Activated CD8-positive, alpha-beta T cell treated with anti-CD3 and anti-CD28 coated beads for 36 hours (primary cell): ENCODE data around the gene CMIP. TPM values are rescaled to one million over a fixed set of nuclear protein-coding genes. Genes with fewer than 3 reads are reported as not detected.

Experiments used
- ATAC-seq: fragments of 200-7000 bp; cut with Tn5 transposase; one replicate; pipeline ENCODE4 v1.10.0; 2021; ENCODE audit warnings: mild to moderate bottlenecking, moderate library complexity
- CTCF ChIA-PET: fragments of 350-600 bp; sonication (Branson Sonifier 250); formaldehyde crosslinking; loops from one replicate; lab custom pipeline; 2021; ENCODE audit warnings: antibody characterized with exemption; lab: Charles Lee
- POLR2A ChIA-PET: fragments of 350-600 bp; sonication (Branson Sonifier 250); formaldehyde crosslinking; loops from one replicate; lab custom pipeline; 2021; ENCODE audit warnings: antibody characterized with exemption; lab: Charles Lee
- DNase-seq: peaks from one replicate; pipeline ENCODE4 v3.0.0-alpha.2; 2020
- H3K27ac Mint-ChIP-seq: one replicate; pipeline ENCODE4 v1.8.0; 2021; ENCODE audit warnings: mild to moderate bottlenecking, mixed read lengths
- H3K27me3 Mint-ChIP-seq: one replicate; pipeline ENCODE4 v1.8.0; 2021; ENCODE audit warnings: mixed read lengths
- H3K36me3 Mint-ChIP-seq: one replicate; pipeline ENCODE4 v1.8.0; 2021; ENCODE audit warnings: low read depth, mixed read lengths
- H3K4me1 Mint-ChIP-seq: one replicate; pipeline ENCODE4 v1.8.0; 2021; ENCODE audit warnings: low read depth, mixed read lengths
- H3K4me3 Mint-ChIP-seq: one replicate; pipeline ENCODE4 v1.8.0; 2021; ENCODE audit warnings: mild to moderate bottlenecking, moderate library complexity, mixed read lengths
- H3K9me3 Mint-ChIP-seq: one replicate; pipeline ENCODE4 v1.8.0; 2021; ENCODE audit warnings: mixed read lengths
- CTCF ChIP-seq: fragments of 200-600 bp; IDR thresholded peaks from one replicate; pipeline ENCODE4 v1.8.0; 2022; ENCODE audit warnings: antibody characterized with exemption, mild to moderate bottlenecking
- intact Hi-C: fragments of 100-400 bp; cut with micrococcal nuclease; formaldehyde crosslinking; loops from one replicate; pipeline ENCODE4 v1.10.0; 2022
- total RNA-seq, 2 experiments: library from RNA; stranded (reverse); gene quantifications; one replicate each; pipeline ENCODE4 v1.2.3, GENCODE V29; 2021

The CMIP gene
- total RNA-seq, 2 experiments from 2014 or later, result 37.6 to 38.5 TPM

GRCh38 chr16:81637336-81638235, 193.0 kb downstream of the CMIP start:
- H3K36me3 Mint-ChIP-seq, result peaks cover 5% of the 10 kb centered on the region
- no peak overlapping the region for H3K4me3 Mint-ChIP-seq
- TF ChIP-seq CTCF, result no peak
- H3K9me3 Mint-ChIP-seq, result no peaks in the 10 kb centered on the region
- ChIA-PET POLR2A (interaction anchor here (0.6 kb wide), 1 partner anchor 663 kb away, joined by 3 read pairs; no protein-coding TSS in a partner anchor), CTCF (interaction anchor here (0.9 to 3.2 kb wide), 3 partner anchors 59 to 273 kb away, joined by 3 to 11 read pairs (median 4); no protein-coding TSS in a partner anchor)
- DNase-seq (no peak), ATAC-seq (no peak)
- H3K27me3 Mint-ChIP-seq, result no peaks in the 10 kb centered on the region
- intact Hi-C loops, result no loop called here
- H3K4me1 Mint-ChIP-seq, result peaks cover 36% of the 10 kb centered on the region
- H3K27ac Mint-ChIP-seq, result no peak overlapping the region

- no peak for TF ChIP-seq CTCF
- H3K36me3 Mint-ChIP-seq, result peaks cover 5% of the 10 kb centered on the region
- no peak overlapping the region for H3K27ac Mint-ChIP-seq
- ATAC-seq (no peak), DNase-seq (no peak)
- no peaks in the 10 kb centered on the region for H3K27me3 Mint-ChIP-seq
- H3K9me3 Mint-ChIP-seq, result no peaks in the 10 kb centered on the region
- ChIA-PET CTCF (interaction anchor here (0.9 kb wide), 1 partner anchor 87 kb away, joined by 3 read pairs; no protein-coding TSS in a partner anchor), POLR2A (no interaction called here)
- peaks cover 34% of the 10 kb centered on the region for H3K4me1 Mint-ChIP-seq
- intact Hi-C loops, result no loop called here
- H3K4me3 Mint-ChIP-seq, result no peak overlapping the region
Measured at GRCh38 chr16:81638286-81638945, 193.8 kb downstream of the CMIP start.

GRCh38 chr16:81639348-81639747, 194.7 kb downstream of the CMIP start:
- DNase-seq, result no peak
- Mint-ChIP-seq H3K27ac (no peak overlapping the region), H3K4me3 (no peak overlapping the region), H3K4me1 (peaks cover 25% of the 10 kb centered on the region), H3K36me3 (peaks cover 5% of the 10 kb centered on the region), H3K9me3 (no peaks in the 10 kb centered on the region), H3K27me3 (no peaks in the 10 kb centered on the region)
- intact Hi-C loops, result no loop called here
- ChIA-PET POLR2A (no interaction called here), CTCF (no interaction called here)
- no peak for TF ChIP-seq CTCF
- no peak for ATAC-seq

GRCh38 chr16:81639931-81640680, 195.5 kb downstream of the CMIP start:
- Mint-ChIP-seq H3K4me3 (no peak overlapping the region), H3K27ac (no peak overlapping the region), H3K4me1 (peaks cover 20% of the 10 kb centered on the region), H3K9me3 (no peaks in the 10 kb centered on the region), H3K27me3 (no peaks in the 10 kb centered on the region), H3K36me3 (peaks cover 5% of the 10 kb centered on the region)
- CTCF ChIA-PET, result no interaction called here
- ATAC-seq, result no peak
- TF ChIP-seq CTCF, result no peak
- POLR2A ChIA-PET, result no interaction called here
- intact Hi-C loops, result no loop called here
- DNase-seq, result no peak
